RWPE1 (cell line): ENCODE measurements around the gene RND1.

Experiments used
- CTCF ChIA-PET: fragments of 350-600 bp; sonication (Branson Sonifier 250); formaldehyde crosslinking; extraction: SDS; loops from one replicate; lab custom pipeline; 2021; lab: Yijun Ruan, JAX
- POLR2A ChIA-PET: fragments of 400-600 bp; formaldehyde crosslinking; extraction: SDS; loops from one replicate; lab custom pipeline; 2020; ENCODE audit warnings: antibody characterized with exemption; ENCODE audit not compliant: low non-redundant PET; lab: Yijun Ruan, JAX
- DNase-seq: peaks from one replicate; pipeline ENCODE4 v3.0.0; 2012; ENCODE audit warnings: low spot score
- H3K27ac ChIP-seq: fragments of 450-650 bp; 2 replicates; pipeline ENCODE4 v1.5.1; 2017
- TF ChIP-seq, protein P1 (sequence below): fragments of 450-650 bp; conservative IDR thresholded peaks from 2 replicates; pipeline ENCODE4 v1.5.1; 2017; ENCODE audit warnings: low read depth, mild to moderate bottlenecking

RND1 gene

DNA sequence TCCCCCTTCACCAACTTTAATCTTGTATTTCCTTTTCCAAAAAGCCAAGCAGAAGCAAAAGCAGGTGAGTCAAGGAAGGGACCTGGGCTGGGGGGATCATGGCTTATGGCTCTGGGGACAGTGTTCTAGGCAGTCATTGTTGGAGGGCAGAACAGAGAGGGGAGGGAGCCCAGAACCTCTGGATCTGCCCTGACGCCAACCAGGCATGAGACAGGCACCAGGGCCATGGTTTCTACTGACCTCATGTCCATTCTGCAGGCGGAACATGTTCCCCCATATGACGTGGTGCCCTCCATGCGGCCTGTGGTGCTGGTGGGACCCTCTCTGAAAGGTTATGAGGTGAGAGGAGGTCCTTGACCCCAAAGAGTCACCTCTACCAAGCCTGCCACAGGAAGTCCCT is 40.8 kb downstream of the RND1 start:
- POLR2A ChIA-PET, result no interaction called here
- DNase-seq, result no peak
- CTCF ChIA-PET, result no interaction called here
- no peak overlapping the region for H3K27ac ChIP-seq
- TF ChIP-seq, protein P1, sequence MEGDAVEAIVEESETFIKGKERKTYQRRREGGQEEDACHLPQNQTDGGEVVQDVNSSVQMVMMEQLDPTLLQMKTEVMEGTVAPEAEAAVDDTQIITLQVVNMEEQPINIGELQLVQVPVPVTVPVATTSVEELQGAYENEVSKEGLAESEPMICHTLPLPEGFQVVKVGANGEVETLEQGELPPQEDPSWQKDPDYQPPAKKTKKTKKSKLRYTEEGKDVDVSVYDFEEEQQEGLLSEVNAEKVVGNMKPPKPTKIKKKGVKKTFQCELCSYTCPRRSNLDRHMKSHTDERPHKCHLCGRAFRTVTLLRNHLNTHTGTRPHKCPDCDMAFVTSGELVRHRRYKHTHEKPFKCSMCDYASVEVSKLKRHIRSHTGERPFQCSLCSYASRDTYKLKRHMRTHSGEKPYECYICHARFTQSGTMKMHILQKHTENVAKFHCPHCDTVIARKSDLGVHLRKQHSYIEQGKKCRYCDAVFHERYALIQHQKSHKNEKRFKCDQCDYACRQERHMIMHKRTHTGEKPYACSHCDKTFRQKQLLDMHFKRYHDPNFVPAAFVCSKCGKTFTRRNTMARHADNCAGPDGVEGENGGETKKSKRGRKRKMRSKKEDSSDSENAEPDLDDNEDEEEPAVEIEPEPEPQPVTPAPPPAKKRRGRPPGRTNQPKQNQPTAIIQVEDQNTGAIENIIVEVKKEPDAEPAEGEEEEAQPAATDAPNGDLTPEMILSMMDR, result no peak

DNA sequence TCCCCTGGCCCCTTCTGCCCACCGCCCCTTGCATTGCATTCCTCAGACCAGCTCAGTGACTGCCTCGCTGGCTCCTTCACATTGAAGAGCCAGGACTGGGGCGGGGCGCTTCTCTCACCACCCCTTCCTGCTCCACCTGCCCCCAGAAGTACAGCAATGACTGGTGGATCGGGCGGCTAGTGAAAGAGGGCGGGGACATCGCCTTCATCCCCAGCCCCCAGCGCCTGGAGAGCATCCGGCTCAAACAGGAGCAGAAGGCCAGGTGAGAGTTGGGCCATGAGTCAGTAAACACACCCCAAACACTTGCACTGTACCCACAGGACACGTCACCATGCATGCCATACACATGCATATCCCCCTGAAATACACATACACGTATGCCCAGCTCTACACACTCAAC is 41.6 kb downstream of the RND1 start:
- TF ChIP-seq, protein P1, result no peak
- H3K27ac ChIP-seq, result no peak overlapping the region
- peak; percentile 83 for DNase-seq
- ChIA-PET POLR2A (no interaction called here), CTCF (interaction anchor here (1.6 kb wide), 1 partner anchor 9 kb away, joined by 14 read pairs; no protein-coding TSS in a partner anchor)

DNA sequence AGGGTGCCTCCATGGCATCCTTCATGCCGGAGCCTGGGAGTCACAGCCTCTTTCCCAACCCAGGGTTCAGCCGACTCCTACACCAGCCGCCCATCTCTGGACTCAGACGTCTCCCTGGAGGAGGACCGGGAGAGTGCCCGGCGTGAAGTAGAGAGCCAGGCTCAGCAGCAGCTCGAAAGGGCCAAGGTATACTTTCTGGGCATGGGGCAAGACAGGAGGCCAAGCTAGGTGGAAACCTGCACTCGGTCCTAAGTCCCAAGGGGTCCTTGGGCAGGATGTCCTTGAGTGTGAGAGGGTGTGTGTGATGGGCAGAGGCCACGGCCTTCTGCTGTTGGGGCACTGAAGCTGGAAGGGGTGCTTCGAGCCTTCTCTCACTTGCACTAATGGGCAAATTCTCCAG is 42.4 kb downstream of the RND1 start:
- TF ChIP-seq, protein P1, result no peak
- no peak for DNase-seq
- ChIA-PET CTCF (interaction anchor here (0.6 to 1.6 kb wide), 2 partner anchors 9 to 1750 kb away, joined by 3 to 14 read pairs; no protein-coding TSS in a partner anchor), POLR2A (no interaction called here)
- H3K27ac ChIP-seq, result no peak overlapping the region

DNA sequence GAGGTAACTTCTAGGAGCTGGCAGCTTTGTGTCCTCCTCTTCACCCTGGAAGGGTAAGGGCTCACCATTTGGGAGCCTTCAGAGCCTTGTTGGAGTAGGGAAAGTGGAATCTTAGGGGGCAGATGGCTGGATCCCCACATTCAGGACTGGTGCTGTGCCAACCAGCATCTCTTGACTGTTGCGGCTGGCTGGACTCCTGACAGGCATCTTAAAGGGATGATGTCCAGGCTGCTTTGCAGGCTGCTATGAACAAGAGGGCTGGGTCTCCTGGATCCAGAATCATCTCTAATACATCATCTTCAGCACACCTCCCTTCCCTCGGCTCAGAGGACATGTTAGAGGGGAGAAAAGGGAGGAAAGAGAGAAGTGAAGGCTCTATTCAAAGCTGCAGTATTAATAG is 43.0 kb downstream of the RND1 start:
- ChIA-PET CTCF (interaction anchor here (0.6 to 1.6 kb wide), 2 partner anchors 8 to 1749 kb away, joined by 3 to 14 read pairs; no protein-coding TSS in a partner anchor), POLR2A (no interaction called here)
- TF ChIP-seq, protein P1, result no peak
- DNase-seq, result no peak
- H3K27ac ChIP-seq, result no peak overlapping the region

DNA sequence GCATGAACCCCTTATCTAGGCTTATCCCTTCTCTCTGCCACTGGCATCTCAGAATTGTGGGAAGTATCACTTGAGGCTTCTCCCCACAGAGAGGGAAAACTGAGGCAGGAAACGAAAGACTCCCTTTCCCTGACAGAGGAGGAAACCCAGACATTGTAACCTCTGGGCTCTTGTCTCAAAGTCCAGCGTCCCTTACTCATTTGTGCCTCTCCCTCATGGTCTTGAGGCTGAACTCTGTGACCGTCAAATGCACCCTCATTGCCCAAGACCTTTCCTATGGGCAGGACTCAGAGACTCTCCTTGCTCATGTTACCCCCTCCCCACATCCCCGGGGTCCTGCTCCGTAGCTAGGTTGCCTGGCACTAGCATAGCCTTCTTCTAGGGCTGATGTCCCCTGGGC is 43.5 kb downstream of the RND1 start:
- no peak for DNase-seq
- H3K27ac ChIP-seq, result no peak overlapping the region
- CTCF ChIA-PET, result no interaction called here
- TF ChIP-seq, protein P1, result no peak
- POLR2A ChIA-PET, result no interaction called here

DNA sequence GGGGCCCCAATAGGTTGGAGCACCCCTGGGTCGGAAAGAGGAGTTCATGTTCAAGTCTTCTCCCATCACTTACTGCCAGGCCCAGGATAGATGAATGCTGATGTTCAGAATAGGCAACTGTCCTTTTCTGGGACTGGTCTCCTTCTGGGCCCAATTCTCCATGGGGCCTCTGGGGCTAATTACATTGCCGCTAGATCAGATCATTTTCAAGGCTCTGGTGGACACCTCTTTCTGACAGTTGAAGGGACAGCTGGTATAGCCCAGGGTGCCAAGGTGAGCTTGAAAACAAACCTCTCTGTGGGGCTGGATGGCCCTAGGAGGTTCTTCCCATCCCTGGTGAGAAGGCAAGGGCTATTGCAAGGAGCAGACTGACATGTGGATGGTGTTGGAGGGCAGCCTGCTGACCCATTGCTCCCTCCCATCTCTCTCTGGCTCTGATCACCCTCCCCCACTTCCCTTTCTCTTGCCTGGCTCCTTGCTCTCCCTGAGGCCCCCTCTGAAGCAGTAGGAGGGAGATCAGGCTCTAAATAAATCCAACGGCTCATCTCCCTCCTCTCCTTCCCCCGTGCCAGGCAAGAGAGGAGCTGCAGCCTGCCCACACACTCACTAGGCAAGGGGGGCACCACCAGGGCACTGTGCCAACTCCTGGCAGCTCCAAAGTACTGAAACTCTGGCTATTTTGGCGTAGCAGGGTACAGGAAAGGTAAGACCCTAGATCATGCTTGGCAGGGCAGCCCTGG is 45.5 kb downstream of the RND1 start:
- CTCF ChIA-PET, result interaction anchor here (1.0 kb wide), 1 partner anchor 67 kb away, joined by 3 read pairs; no protein-coding TSS in a partner anchor
- no peak for DNase-seq

More for the DNA sequence above, 45.5 kb downstream of the RND1 start:
- TF ChIP-seq, protein P1, result no peak
- H3K27ac ChIP-seq, result peak overlapping the region; percentile 49; the same call in 1 of the 2 replicates
- POLR2A ChIA-PET, result no interaction called here
